Melanocyte of skin (primary cell): ENCODE results near the gene MARCHF9. TPM values are rescaled to one million over a fixed set of nuclear protein-coding genes. Genes with fewer than 3 reads are reported as not detected.

ENCODE experiments used
- small RNA-seq, 2 donors: library from RNA; depleted of rRNA; stranded (forward); fragments of <200 nt; gene quantifications; one replicate each; pipeline ENCODE3, GENCODE V24; 2012
- total RNA-seq, 2 donors: library from RNA; depleted of rRNA; stranded (reverse); fragments of >200 nt; gene quantifications; 2 replicates each; pipeline ENCODE4 v1.2.3, GENCODE V29; 2012

The MARCHF9 gene
- total RNA-seq = 1 to 10 TPM; 4.3 to 5.9 TPM

GRCh38 chr12:57754411-57755193 lies at the start of gene MARCHF9:
Gene MARCHF9 (plus strand): TSS chr12:57755103. CDS start chr12:57755529, 426 bp downstream.

GRCh38 chr12:57738661-57739237 lies 16.2 kb upstream of the MARCHF9 start, which contains the start of gene AGAP2:
Gene AGAP2 (minus strand): TSS chr12:57738742. CDS start chr12:57738246, 496 bp downstream.

GRCh38 chr12:57744777-57745484 lies 10.0 kb upstream of the MARCHF9 start, which contains the start of gene TSPAN31:
Gene TSPAN31 (plus strand): TSS chr12:57745039. CDS start chr12:57745155, 116 bp downstream.

GRCh38 chr12:57751788-57752667 lies 2.9 kb upstream of the MARCHF9 start, which contains the start of gene CDK4:
Gene CDK4 (minus strand): TSS chr12:57752310. CDS start chr12:57751717, 593 bp downstream.

GRCh38 chr12:57766464-57767304 lies 11.8 kb downstream of the MARCHF9 start, which contains the start of gene CYP27B1:
Gene CYP27B1 (minus strand): TSS chr12:57767078. CDS start chr12:57767041, 37 bp downstream.

GRCh38 chr12:57771873-57772428 lies 17.0 kb downstream of the MARCHF9 start, which contains the start of gene METTL1:
Gene METTL1 (minus strand): TSS chr12:57772105. CDS start chr12:57772083, 22 bp downstream.

GRCh38 chr12:57772429-57773322 lies 17.8 kb downstream of the MARCHF9 start, which contains the start of gene EEF1AKMT3:
Gene EEF1AKMT3 (plus strand): TSS chr12:57772614. CDS start chr12:57772725, 111 bp downstream.

GRCh38 chr12:57782608-57783465 lies 27.9 kb downstream of the MARCHF9 start, which contains the start of gene TSFM:
Gene TSFM (plus strand): TSS chr12:57782787. CDS start chr12:57782802, 15 bp downstream.

Small RNA genes lying within 50 kb of the gene (small RNA-seq; reads per million reads assigned to genes)
- 0 reads per million in 2 donors for gene RNU6-1083P

Other genes with a start within 250 kb of the MARCHF9 start
- gene DDIT3, start 234.6 kb upstream of the MARCHF9 start, total RNA-seq = 10 to 100 TPM; 17.6 to 19.6 TPM
- gene MBD6, start 232.3 kb upstream of the MARCHF9 start, total RNA-seq = 1 to 10 TPM; 6.5 to 8.7 TPM
- gene DCTN2, start 207.9 kb upstream of the MARCHF9 start, total RNA-seq = 100 to 1,000 TPM; 105 to 108 TPM
- under 1 TPM; under 0.01 to 0.34 TPM for gene KIF5A, start 205.1 kb upstream of the MARCHF9 start, total RNA-seq
- gene PIP4K2C, start 163.9 kb upstream of the MARCHF9 start, total RNA-seq = 10 to 100 TPM; 36.6 to 47.8 TPM
- 10 to 100 TPM; 11.7 to 17.6 TPM for gene DTX3, start 150.3 kb upstream of the MARCHF9 start, total RNA-seq
- gene ARHGEF25, start 143.7 kb upstream of the MARCHF9 start, total RNA-seq = 1 to 10 TPM; 5.2 to 5.3 TPM
- 10 to 100 TPM in 1 of 2 donors, 1 to 10 TPM in 1; 4.7 to 11.7 TPM for gene B4GALNT1, start 121.9 kb upstream of the MARCHF9 start, total RNA-seq
- 100 to 1,000 TPM in 1 of 2 donors, 10 to 100 TPM in 1; 82.9 to 128 TPM for gene OS9, start 61.0 kb upstream of the MARCHF9 start, total RNA-seq
- gene AGAP2, start 16.4 kb upstream of the MARCHF9 start, total RNA-seq = under 1 TPM; under 0.01 to 0.34 TPM
- 10 to 100 TPM; 33.0 to 37.2 TPM for gene TSPAN31, start 10.1 kb upstream of the MARCHF9 start, total RNA-seq
- 100 to 1,000 TPM; 295 to 361 TPM for gene CDK4, start 2.8 kb upstream of the MARCHF9 start, total RNA-seq
- gene CYP27B1, start 12.0 kb downstream of the MARCHF9 start, total RNA-seq = under 1 TPM in 1 of 2 donors, not detected in 1; 1.00 TPM
- 10 to 100 TPM in 1 of 2 donors, 1 to 10 TPM in 1; 4.1 to 13.0 TPM for gene METTL1, start 17.0 kb downstream of the MARCHF9 start, total RNA-seq
- 1 to 10 TPM; 3.4 to 5.7 TPM for gene EEF1AKMT3, start 17.5 kb downstream of the MARCHF9 start, total RNA-seq
- gene TSFM, start 27.7 kb downstream of the MARCHF9 start, total RNA-seq = 10 to 100 TPM; 28.9 to 40.6 TPM
- 1 to 10 TPM in 1 of 2 donors, under 1 TPM in 1; 1.00 to 2.4 TPM for gene AVIL, start 63.6 kb downstream of the MARCHF9 start, total RNA-seq
- 10 to 100 TPM; 37.0 to 42.7 TPM for gene CTDSP2, start 91.6 kb downstream of the MARCHF9 start, total RNA-seq
- 10 to 100 TPM in 1 of 2 donors, 1 to 10 TPM in 1; 5.9 to 13.7 TPM for gene ATP23, start 186.5 kb downstream of the MARCHF9 start, total RNA-seq